ENCODE measurements around the gene LCK. TPM values are rescaled to one million over a fixed set of nuclear protein-coding genes. Genes with fewer than 3 reads are reported as not detected.

The LCK gene
- total and polyA plus RNA-seq, 2 experiments from 2014 or later, result 33.2 to 86.6 TPM

DNA sequence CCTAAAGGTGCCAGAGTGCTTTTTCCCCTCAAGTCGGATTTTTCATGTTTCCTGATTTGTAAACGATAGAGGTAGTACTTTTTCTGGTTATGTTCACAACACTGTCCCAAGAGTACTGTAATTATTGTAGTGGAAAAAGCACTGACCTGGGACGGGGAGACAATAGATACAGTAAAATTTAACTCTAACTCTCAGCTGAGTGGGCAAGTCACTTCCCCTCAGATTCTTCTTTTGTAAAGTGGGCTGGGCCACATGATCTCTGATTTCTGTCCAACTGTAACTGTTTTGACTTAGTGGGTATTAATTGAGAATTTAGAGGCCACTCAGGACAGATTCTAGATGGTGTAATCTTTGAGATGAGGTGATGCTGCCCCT, 65.8 kb downstream of the LCK start (continued):
- TF ChIP-seq, protein P1, sequence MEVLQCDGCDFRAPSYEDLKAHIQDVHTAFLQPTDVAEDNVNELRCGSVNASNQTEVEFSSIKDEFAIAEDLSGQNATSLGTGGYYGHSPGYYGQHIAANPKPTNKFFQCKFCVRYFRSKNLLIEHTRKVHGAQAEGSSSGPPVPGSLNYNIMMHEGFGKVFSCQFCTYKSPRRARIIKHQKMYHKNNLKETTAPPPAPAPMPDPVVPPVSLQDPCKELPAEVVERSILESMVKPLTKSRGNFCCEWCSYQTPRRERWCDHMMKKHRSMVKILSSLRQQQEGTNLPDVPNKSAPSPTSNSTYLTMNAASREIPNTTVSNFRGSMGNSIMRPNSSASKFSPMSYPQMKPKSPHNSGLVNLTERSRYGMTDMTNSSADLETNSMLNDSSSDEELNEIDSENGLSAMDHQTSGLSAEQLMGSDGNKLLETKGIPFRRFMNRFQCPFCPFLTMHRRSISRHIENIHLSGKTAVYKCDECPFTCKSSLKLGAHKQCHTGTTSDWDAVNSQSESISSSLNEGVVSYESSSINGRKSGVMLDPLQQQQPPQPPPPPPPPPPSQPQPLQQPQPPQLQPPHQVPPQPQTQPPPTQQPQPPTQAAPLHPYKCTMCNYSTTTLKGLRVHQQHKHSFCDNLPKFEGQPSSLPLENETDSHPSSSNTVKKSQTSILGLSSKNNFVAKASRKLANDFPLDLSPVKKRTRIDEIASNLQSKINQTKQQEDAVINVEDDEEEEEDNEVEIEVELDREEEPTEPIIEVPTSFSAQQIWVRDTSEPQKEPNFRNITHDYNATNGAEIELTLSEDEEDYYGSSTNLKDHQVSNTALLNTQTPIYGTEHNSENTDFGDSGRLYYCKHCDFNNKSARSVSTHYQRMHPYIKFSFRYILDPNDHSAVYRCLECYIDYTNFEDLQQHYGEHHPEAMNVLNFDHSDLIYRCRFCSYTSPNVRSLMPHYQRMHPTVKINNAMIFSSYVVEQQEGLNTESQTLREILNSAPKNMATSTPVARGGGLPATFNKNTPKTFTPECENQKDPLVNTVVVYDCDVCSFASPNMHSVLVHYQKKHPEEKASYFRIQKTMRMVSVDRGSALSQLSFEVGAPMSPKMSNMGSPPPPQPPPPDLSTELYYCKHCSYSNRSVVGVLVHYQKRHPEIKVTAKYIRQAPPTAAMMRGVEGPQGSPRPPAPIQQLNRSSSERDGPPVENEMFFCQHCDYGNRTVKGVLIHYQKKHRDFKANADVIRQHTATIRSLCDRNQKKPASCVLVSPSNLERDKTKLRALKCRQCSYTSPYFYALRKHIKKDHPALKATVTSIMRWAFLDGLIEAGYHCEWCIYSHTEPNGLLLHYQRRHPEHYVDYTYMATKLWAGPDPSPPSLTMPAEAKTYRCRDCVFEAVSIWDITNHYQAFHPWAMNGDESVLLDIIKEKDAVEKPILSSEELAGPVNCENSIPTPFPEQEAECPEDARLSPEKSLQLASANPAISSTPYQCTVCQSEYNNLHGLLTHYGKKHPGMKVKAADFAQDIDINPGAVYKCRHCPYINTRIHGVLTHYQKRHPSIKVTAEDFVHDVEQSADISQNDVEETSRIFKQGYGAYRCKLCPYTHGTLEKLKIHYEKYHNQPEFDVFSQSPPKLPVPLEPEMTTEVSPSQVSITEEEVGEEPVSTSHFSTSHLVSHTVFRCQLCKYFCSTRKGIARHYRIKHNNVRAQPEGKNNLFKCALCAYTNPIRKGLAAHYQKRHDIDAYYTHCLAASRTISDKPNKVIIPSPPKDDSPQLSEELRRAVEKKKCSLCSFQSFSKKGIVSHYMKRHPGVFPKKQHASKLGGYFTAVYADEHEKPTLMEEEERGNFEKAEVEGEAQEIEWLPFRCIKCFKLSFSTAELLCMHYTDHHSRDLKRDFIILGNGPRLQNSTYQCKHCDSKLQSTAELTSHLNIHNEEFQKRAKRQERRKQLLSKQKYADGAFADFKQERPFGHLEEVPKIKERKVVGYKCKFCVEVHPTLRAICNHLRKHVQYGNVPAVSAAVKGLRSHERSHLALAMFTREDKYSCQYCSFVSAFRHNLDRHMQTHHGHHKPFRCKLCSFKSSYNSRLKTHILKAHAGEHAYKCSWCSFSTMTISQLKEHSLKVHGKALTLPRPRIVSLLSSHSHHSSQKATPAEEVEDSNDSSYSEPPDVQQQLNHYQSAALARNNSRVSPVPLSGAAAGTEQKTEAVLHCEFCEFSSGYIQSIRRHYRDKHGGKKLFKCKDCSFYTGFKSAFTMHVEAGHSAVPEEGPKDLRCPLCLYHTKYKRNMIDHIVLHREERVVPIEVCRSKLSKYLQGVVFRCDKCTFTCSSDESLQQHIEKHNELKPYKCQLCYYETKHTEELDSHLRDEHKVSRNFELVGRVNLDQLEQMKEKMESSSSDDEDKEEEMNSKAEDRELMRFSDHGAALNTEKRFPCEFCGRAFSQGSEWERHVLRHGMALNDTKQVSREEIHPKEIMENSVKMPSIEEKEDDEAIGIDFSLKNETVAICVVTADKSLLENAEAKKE (CRISPR knock-in tag; IDR thresholded peaks at IDR 0.05), result no peak
- no peak for TF ChIP-seq POLR2AphosphoS5 (IDR thresholded peaks at IDR 0.05; ENCODE audit: low read depth)

DNA sequence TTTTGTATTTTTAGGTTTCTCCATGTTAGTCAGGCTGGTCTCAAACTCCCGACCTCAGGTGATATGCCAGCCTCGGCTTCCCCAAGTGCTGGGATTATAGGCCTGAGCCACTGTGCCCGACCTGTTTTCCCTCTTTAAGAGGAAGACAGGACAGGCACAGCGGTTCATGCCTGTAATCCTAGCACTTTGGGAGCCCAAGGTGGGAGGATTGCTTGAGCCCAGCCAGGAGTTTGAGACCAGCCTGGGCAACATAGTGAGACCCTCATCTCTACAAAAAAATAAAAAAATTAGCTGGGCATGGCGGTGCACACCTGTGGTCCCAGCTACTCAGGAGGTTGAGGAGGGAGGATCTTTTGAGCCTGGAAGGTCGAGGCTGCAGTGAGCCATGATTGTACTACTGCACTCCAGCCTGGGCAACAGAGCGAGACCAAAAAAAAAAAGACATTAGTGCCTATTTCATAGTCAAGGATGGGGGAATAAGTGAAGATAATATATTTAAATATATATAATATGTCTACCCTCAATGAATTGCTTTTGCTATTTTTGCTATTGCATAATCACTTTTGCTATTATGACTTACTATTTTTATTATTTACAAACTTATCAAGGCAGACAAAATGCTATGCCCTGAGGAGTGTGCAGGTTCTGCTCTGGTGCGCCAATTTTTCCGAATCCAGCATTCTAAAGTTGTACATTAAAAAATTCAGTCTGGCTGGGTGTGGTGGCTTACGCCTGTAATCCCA, 67.2 kb downstream of the LCK start:
- Mint-ChIP-seq H3K4me1 (no peaks in the 10 kb centered on the region), H3K4me3 (no peak overlapping the region), H3K27me3 (ENCODE audit: insufficient read depth, low read depth, poor library complexity) (peaks cover 4% of the 10 kb centered on the region), H3K9me3 (no peaks in the 10 kb centered on the region; the same call in 2 of the 3 replicates), H3K36me3 (ENCODE audit: low read depth) (peaks cover 42% of the 10 kb centered on the region; the same call in 2 of the 3 replicates), H3K27ac (no peak overlapping the region)
- no peak for ATAC-seq
- no peak overlapping the region for H2AFZ ChIP-seq
- DNase-seq (ENCODE audit: low spot score), result no peak
- peaks cover 19% of the 10 kb centered on the region for H3K79me2 ChIP-seq (replicated peaks; ENCODE audit: insufficient read depth)
- no peak overlapping the region for H3K4me3 ChIP-seq
- no peaks in the 10 kb centered on the region for H3K4me1 ChIP-seq (ENCODE audit: insufficient read depth)
- H3K36me3 ChIP-seq (ENCODE audit: insufficient read depth), result peaks cover 10% of the 10 kb centered on the region
- H3K27ac ChIP-seq (ENCODE audit: low read depth), result no peak overlapping the region
- peaks cover 12% of the 10 kb centered on the region; the same call in 1 of the 2 replicates for H3F3A ChIP-seq (replicated peaks; ENCODE audit: low read depth)
- no peaks in the 10 kb centered on the region for H3K27me3 ChIP-seq (ENCODE audit: insufficient read depth)
- peaks cover 24% of the 10 kb centered on the region for H4K20me1 ChIP-seq (replicated peaks; ENCODE audit: insufficient read depth)
- no peak for TF ChIP-seq POLR2AphosphoS5 (IDR thresholded peaks at IDR 0.05; ENCODE audit: low read depth)
- no peak for TF ChIP-seq CREB1 (CRISPR knock-in tag; IDR thresholded peaks at IDR 0.05; ENCODE audit: low read depth)
- TF ChIP-seq ZNF114 (CRISPR knock-in tag; IDR thresholded peaks at IDR 0.05), result no peak
- TF ChIP-seq EZH2 (IDR thresholded peaks at IDR 0.05; ENCODE audit: low read depth, unreplicated experiment), result no peak
- TF ChIP-seq, protein P1 (CRISPR knock-in tag; IDR thresholded peaks at IDR 0.05), result no peak
- TF ChIP-seq EZH2phosphoT487 (IDR thresholded peaks at IDR 0.05; ENCODE audit: unreplicated experiment), result no peak
- no peak for TF ChIP-seq JUNB (IDR thresholded peaks at IDR 0.05; ENCODE audit: unreplicated experiment)
- no peak for TF ChIP-seq STAT1 (IDR thresholded peaks at IDR 0.05; ENCODE audit: unreplicated experiment)
- H3K4me2 ChIP-seq, result no peak overlapping the region
- no peaks in the 10 kb centered on the region for H3K9me2 ChIP-seq (ENCODE audit: insufficient read depth)

Data from GM23338 (cell line).